ENCODE measurements around the gene GSTT2. TPM values are rescaled to one million over a fixed set of nuclear protein-coding genes. Genes with fewer than 3 reads are reported as not detected.

The GSTT2 gene
- total and polyA plus RNA-seq, 10 of the 15 experiments (the other 5 are each of a cell fraction or from before 2014, with no cell fraction given) = not detected

DNA sequence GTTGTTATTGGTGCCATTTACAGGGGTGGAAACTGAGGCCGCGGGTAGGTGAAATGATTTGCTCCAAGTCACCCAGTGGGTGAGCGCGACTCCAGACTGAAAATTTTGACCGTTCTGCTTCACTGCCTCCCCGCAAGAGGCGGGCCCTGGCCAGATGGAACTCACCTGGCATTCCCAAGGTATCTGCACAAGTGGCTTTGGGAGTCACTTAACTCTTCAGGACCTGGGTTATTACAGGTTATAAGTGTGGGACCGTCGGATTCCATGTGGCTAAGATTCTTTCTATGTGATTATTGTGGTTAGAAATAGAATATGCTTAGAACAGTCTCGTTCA is 31.8 kb downstream of the GSTT2 start (continued):
- TF ChIP-seq, protein P1, sequence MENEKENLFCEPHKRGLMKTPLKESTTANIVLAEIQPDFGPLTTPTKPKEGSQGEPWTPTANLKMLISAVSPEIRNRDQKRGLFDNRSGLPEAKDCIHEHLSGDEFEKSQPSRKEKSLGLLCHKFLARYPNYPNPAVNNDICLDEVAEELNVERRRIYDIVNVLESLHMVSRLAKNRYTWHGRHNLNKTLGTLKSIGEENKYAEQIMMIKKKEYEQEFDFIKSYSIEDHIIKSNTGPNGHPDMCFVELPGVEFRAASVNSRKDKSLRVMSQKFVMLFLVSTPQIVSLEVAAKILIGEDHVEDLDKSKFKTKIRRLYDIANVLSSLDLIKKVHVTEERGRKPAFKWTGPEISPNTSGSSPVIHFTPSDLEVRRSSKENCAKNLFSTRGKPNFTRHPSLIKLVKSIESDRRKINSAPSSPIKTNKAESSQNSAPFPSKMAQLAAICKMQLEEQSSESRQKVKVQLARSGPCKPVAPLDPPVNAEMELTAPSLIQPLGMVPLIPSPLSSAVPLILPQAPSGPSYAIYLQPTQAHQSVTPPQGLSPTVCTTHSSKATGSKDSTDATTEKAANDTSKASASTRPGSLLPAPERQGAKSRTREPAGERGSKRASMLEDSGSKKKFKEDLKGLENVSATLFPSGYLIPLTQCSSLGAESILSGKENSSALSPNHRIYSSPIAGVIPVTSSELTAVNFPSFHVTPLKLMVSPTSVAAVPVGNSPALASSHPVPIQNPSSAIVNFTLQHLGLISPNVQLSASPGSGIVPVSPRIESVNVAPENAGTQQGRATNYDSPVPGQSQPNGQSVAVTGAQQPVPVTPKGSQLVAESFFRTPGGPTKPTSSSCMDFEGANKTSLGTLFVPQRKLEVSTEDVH (IDR thresholded peaks at IDR 0.05; ENCODE audit: low read depth, partially characterized antibody) = no peak
- TF ChIP-seq SREBF2 (IDR thresholded peaks at IDR 0.05; ENCODE audit: low read length) (no peak), POU2F2 (IDR thresholded peaks at IDR 0.05; ENCODE audit: borderline replicate concordance, low read depth, low read length) (no peak), NR2F1 (conservative IDR thresholded peaks at IDR 0.05) (0 out of 2 replicates have a peak, but pooled peaks have one; percentile 35), NR2C2 (IDR thresholded peaks at IDR 0.05; ENCODE audit: borderline replicate concordance, control insufficient read depth, insufficient read length, low read depth) (no peak), KAT2A (conservative IDR thresholded peaks at IDR 0.05; ENCODE audit: control insufficient read depth, low read depth, low read length) (no peak), BHLHE40 (IDR thresholded peaks at IDR 0.05; ENCODE audit: borderline replicate concordance in 1 of 2, low read depth in 2 of 2, low read length in 1 of 2) (no peak), TAF1 (IDR thresholded peaks at IDR 0.05; ENCODE audit: borderline replicate concordance, low read depth, low read length) (no peak), LARP7 (IDR thresholded peaks at IDR 0.05) (no peak; the same call in 1 of the 2 replicates), CBX3 (IDR thresholded peaks at IDR 0.05; ENCODE audit: borderline replicate concordance, low read depth) (no peak), WRNIP1 (IDR thresholded peaks at IDR 0.05; ENCODE audit: borderline replicate concordance, low read depth, low read length) (no peak), MEF2B (IDR thresholded peaks at IDR 0.05; ENCODE audit: partially characterized antibody, poor library complexity, severe bottlenecking) (no peak), NBN (IDR thresholded peaks at IDR 0.05) (0 out of 2 replicates have a peak, but pooled peaks have one; percentile 10)
- TF ChIP-seq, protein P2, sequence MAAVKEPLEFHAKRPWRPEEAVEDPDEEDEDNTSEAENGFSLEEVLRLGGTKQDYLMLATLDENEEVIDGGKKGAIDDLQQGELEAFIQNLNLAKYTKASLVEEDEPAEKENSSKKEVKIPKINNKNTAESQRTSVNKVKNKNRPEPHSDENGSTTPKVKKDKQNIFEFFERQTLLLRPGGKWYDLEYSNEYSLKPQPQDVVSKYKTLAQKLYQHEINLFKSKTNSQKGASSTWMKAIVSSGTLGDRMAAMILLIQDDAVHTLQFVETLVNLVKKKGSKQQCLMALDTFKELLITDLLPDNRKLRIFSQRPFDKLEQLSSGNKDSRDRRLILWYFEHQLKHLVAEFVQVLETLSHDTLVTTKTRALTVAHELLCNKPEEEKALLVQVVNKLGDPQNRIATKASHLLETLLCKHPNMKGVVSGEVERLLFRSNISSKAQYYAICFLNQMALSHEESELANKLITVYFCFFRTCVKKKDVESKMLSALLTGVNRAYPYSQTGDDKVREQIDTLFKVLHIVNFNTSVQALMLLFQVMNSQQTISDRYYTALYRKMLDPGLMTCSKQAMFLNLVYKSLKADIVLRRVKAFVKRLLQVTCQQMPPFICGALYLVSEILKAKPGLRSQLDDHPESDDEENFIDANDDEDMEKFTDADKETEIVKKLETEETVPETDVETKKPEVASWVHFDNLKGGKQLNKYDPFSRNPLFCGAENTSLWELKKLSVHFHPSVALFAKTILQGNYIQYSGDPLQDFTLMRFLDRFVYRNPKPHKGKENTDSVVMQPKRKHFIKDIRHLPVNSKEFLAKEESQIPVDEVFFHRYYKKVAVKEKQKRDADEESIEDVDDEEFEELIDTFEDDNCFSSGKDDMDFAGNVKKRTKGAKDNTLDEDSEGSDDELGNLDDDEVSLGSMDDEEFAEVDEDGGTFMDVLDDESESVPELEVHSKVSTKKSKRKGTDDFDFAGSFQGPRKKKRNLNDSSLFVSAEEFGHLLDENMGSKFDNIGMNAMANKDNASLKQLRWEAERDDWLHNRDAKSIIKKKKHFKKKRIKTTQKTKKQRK (IDR thresholded peaks at IDR 0.05; ENCODE audit: low read depth, low read length) = no peak
- TF ChIP-seq, protein P3, sequence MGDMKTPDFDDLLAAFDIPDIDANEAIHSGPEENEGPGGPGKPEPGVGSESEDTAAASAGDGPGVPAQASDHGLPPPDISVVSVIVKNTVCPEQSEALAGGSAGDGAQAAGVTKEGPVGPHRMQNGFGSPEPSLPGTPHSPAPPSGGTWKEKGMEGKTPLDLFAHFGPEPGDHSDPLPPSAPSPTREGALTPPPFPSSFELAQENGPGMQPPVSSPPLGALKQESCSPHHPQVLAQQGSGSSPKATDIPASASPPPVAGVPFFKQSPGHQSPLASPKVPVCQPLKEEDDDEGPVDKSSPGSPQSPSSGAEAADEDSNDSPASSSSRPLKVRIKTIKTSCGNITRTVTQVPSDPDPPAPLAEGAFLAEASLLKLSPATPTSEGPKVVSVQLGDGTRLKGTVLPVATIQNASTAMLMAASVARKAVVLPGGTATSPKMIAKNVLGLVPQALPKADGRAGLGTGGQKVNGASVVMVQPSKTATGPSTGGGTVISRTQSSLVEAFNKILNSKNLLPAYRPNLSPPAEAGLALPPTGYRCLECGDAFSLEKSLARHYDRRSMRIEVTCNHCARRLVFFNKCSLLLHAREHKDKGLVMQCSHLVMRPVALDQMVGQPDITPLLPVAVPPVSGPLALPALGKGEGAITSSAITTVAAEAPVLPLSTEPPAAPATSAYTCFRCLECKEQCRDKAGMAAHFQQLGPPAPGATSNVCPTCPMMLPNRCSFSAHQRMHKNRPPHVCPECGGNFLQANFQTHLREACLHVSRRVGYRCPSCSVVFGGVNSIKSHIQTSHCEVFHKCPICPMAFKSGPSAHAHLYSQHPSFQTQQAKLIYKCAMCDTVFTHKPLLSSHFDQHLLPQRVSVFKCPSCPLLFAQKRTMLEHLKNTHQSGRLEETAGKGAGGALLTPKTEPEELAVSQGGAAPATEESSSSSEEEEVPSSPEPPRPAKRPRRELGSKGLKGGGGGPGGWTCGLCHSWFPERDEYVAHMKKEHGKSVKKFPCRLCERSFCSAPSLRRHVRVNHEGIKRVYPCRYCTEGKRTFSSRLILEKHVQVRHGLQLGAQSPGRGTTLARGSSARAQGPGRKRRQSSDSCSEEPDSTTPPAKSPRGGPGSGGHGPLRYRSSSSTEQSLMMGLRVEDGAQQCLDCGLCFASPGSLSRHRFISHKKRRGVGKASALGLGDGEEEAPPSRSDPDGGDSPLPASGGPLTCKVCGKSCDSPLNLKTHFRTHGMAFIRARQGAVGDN (IDR thresholded peaks at IDR 0.05) = no peak
- TF ChIP-seq, protein P4, sequence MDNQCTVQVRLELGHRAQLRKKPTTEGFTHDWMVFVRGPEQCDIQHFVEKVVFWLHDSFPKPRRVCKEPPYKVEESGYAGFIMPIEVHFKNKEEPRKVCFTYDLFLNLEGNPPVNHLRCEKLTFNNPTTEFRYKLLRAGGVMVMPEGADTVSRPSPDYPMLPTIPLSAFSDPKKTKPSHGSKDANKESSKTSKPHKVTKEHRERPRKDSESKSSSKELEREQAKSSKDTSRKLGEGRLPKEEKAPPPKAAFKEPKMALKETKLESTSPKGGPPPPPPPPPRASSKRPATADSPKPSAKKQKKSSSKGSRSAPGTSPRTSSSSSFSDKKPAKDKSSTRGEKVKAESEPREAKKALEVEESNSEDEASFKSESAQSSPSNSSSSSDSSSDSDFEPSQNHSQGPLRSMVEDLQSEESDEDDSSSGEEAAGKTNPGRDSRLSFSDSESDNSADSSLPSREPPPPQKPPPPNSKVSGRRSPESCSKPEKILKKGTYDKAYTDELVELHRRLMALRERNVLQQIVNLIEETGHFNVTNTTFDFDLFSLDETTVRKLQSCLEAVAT (IDR thresholded peaks at IDR 0.05) = no peak; the same call in 1 of the 2 replicates
- TF ChIP-seq, protein P5, sequence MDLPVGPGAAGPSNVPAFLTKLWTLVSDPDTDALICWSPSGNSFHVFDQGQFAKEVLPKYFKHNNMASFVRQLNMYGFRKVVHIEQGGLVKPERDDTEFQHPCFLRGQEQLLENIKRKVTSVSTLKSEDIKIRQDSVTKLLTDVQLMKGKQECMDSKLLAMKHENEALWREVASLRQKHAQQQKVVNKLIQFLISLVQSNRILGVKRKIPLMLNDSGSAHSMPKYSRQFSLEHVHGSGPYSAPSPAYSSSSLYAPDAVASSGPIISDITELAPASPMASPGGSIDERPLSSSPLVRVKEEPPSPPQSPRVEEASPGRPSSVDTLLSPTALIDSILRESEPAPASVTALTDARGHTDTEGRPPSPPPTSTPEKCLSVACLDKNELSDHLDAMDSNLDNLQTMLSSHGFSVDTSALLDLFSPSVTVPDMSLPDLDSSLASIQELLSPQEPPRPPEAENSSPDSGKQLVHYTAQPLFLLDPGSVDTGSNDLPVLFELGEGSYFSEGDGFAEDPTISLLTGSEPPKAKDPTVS (IDR thresholded peaks at IDR 0.05; ENCODE audit: low read depth, low read length) = no peak
